ENCODE measurements around the gene TBC1D3K. TPM values are rescaled to one million over a fixed set of nuclear protein-coding genes. Genes with fewer than 3 reads are reported as not detected.
"Not testable (repeated sequence)": the region's sequence is repeated elsewhere in the genome, so short reads cannot be mapped to it uniquely, and the experiment has no call there.

The TBC1D3K gene
- total RNA-seq (not detected), polyA plus RNA-seq (not detected)

DNA sequence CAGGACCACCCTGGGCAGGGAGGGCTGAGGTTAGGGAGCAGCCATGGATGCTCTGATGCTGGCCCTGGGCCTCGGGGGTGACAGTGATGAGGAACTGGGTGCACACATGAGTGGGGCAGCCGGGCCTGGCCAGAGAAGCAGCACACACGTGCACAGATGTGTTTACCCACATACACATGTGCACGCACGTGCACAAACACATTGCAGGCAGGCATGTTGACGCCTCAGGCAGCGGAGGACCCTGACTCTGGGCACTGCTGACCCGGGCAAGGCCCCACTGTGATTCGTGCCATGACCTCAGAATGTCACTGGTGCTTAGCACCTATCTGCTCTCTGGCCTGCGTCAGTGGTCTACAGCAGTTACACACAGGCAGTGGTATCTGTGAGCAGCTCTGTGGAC, at the start of gene TBC1D3K:
TSS of gene TBC1D3K (plus strand) at position 301 of the 400 bp plus-strand sequence. CDS start 1,585 bp downstream, outside the sequence.
- H3K27me3 ChIP-seq (ENCODE audit: control insufficient read depth, insufficient read depth, low read length); H3K27ac Mint-ChIP-seq; H3K27me3 Mint-ChIP-seq; H3K4me1 Mint-ChIP-seq; H3K27ac ChIP-seq (ENCODE audit: insufficient read depth, low read length, poor library complexity, severe bottlenecking); H3K4me1 ChIP-seq (ENCODE audit: control insufficient read depth, insufficient read depth, low read length, poor library complexity, severe bottlenecking); H3K36me3 ChIP-seq (ENCODE audit: control insufficient read depth, insufficient read depth, low read length); DNase-seq; ATAC-seq (ENCODE audit: low read depth in 2 of 2); H3K9me3 Mint-ChIP-seq; H3K9me3 ChIP-seq (ENCODE audit: control insufficient read depth in 2 of 2, low read length in 2 of 2); H3K4me3 ChIP-seq (ENCODE audit: low read depth, low read length); H3K4me3 Mint-ChIP-seq; H3K36me3 Mint-ChIP-seq: not testable (repeated sequence)

DNA sequence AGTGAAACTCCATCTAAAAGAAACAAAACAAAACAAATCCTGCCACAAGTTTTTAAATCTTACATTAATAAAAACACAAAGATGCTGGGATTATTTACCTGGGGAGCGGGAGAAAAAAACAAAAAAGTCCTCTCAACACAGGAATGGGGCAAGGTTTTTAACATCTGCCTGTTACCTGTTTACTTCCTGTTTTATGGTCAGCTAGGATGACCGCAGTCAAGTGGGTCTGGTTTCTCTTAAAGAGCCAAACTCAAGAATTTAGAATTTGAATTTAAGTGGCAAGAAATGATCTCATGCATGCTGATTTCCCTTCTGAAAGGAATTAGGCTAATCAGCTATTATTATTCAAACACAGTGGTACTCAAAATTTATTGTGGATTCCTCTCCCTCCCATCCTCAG, 39.7 kb upstream of the TBC1D3K start:
- H3K9me3 Mint-ChIP-seq: peaks cover 0 to 3% (median 0%) of the 10 kb centered on the region in 7 donors
- Histone ChIP-seq H3K27ac (ENCODE audit: insufficient read depth, low read length, poor library complexity, severe bottlenecking) (no peak overlapping the region), H3K9me3 (ENCODE audit: control insufficient read depth in 2 of 2, low read length in 2 of 2) (no peaks in the 10 kb centered on the region), H3K4me3 (ENCODE audit: low read depth, low read length) (no peak overlapping the region), H3K27me3 (ENCODE audit: control insufficient read depth, insufficient read depth, low read length) (no peaks in the 10 kb centered on the region), H3K4me1 (ENCODE audit: control insufficient read depth, insufficient read depth, low read length, poor library complexity, severe bottlenecking) (no peaks in the 10 kb centered on the region), H3K36me3 (ENCODE audit: control insufficient read depth, insufficient read depth, low read length) (no peaks in the 10 kb centered on the region)
- no peak overlapping the region for H3K27ac Mint-ChIP-seq
- ATAC-seq (ENCODE audit: low read depth in 2 of 2): no peak
- no peaks in the 10 kb centered on the region for H3K4me1 Mint-ChIP-seq
- peaks cover 15% of the 10 kb centered on the region for H3K27me3 Mint-ChIP-seq
- no peak for DNase-seq
- H3K36me3 Mint-ChIP-seq: no peaks in the 10 kb centered on the region
- no peak overlapping the region for H3K4me3 Mint-ChIP-seq

DNA sequence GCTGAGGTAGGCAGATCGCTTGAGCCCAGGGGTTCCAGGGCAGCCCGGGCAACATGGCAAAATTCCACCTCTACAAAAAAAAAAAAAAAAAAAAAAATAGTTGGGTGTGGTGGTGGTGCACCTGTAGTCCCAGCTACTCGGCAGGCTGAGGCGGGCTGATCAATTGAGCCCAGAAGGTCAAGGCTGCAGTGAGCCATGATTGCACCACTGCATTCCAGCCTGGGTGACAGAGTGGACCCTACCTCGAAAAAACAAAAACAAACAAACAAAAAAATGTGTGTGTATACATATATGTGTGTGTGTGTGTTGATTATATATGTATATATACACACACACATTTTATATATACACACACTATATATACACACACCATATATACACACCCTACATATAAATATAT, 39.1 kb upstream of the TBC1D3K start:
- H3K4me3 Mint-ChIP-seq: no peak overlapping the region
- H3K4me1 Mint-ChIP-seq: no peaks in the 10 kb centered on the region
- Histone ChIP-seq H3K27me3 (ENCODE audit: control insufficient read depth, insufficient read depth, low read length) (no peaks in the 10 kb centered on the region), H3K9me3 (ENCODE audit: control insufficient read depth in 2 of 2, low read length in 2 of 2) (no peaks in the 10 kb centered on the region), H3K27ac (ENCODE audit: insufficient read depth, low read length, poor library complexity, severe bottlenecking) (no peak overlapping the region), H3K36me3 (ENCODE audit: control insufficient read depth, insufficient read depth, low read length) (no peaks in the 10 kb centered on the region), H3K4me3 (ENCODE audit: low read depth, low read length) (no peak overlapping the region), H3K4me1 (ENCODE audit: control insufficient read depth, insufficient read depth, low read length, poor library complexity, severe bottlenecking) (no peaks in the 10 kb centered on the region)
- peaks cover 12% of the 10 kb centered on the region for H3K27me3 Mint-ChIP-seq
- H3K27ac Mint-ChIP-seq: no peak overlapping the region
- no peak for DNase-seq
- H3K36me3 Mint-ChIP-seq: no peaks in the 10 kb centered on the region
- H3K9me3 Mint-ChIP-seq: peaks cover 0 to 3% (median 0%) of the 10 kb centered on the region in 7 donors
- ATAC-seq (ENCODE audit: low read depth in 2 of 2): no peak

DNA sequence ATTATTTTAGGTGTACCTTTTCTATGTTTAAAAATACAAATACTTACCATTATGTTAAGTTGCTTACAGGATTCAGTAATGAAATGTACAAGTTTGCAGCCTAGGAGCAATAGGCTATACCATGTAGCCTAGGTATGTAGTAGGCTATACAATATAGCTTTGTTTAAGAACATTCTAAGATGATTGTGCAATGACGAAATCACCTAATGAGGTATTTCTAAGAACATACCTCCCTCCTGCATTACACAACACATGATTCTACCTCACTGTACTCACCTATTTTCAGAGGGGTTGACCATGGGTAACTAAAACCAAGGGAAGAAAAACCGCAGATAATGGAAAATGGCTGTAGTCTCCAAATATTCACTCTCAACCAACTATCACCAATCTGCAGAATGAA, 35.3 kb upstream of the TBC1D3K start:
- H3K27ac ChIP-seq (ENCODE audit: insufficient read depth, low read length, poor library complexity, severe bottlenecking): no peak overlapping the region
- Mint-ChIP-seq H3K27ac (no peak overlapping the region), H3K4me3 (no peak overlapping the region), H3K27me3 (peaks cover 5% of the 10 kb centered on the region), H3K4me1 (no peaks in the 10 kb centered on the region), H3K9me3 (peaks cover 0 to 3% (median 0%) of the 10 kb centered on the region in 7 donors), H3K36me3 (no peaks in the 10 kb centered on the region)
- H3K4me1 ChIP-seq (ENCODE audit: control insufficient read depth, insufficient read depth, low read length, poor library complexity, severe bottlenecking): no peaks in the 10 kb centered on the region
- H3K27me3 ChIP-seq (ENCODE audit: control insufficient read depth, insufficient read depth, low read length): no peaks in the 10 kb centered on the region
- DNase-seq (no peak), ATAC-seq (ENCODE audit: low read depth in 2 of 2) (no peak)
- H3K36me3 ChIP-seq (ENCODE audit: control insufficient read depth, insufficient read depth, low read length): no peaks in the 10 kb centered on the region
- no peak overlapping the region for H3K4me3 ChIP-seq (ENCODE audit: low read depth, low read length)
- H3K9me3 ChIP-seq (ENCODE audit: control insufficient read depth in 2 of 2, low read length in 2 of 2): no peaks in the 10 kb centered on the region

DNA sequence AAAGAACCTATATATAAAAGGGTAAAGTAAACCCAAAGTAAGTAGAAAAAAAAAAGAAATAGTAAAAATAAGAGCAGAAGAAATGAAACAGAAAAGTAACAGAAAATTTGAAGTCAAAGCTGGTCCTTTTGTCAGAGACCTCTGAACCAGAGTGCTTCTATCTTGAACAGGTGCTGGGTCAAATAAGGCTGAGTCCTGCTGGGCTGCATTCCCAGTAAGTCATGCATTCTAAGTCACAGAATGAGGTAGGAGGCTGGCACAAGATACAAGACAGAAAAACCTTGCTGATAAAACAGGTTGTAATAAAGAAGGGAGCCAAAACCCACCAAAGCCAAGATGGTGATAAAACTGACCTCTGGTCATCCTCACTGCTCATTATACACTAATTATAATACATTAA, 27.3 kb upstream of the TBC1D3K start:
- H3K27me3 Mint-ChIP-seq; H3K9me3 Mint-ChIP-seq; H3K4me3 Mint-ChIP-seq; H3K36me3 ChIP-seq (ENCODE audit: control insufficient read depth, insufficient read depth, low read length); H3K4me3 ChIP-seq (ENCODE audit: low read depth, low read length); ATAC-seq (ENCODE audit: low read depth in 2 of 2); H3K4me1 ChIP-seq (ENCODE audit: control insufficient read depth, insufficient read depth, low read length, poor library complexity, severe bottlenecking); H3K36me3 Mint-ChIP-seq; H3K27ac Mint-ChIP-seq; H3K27me3 ChIP-seq (ENCODE audit: control insufficient read depth, insufficient read depth, low read length); DNase-seq; H3K27ac ChIP-seq (ENCODE audit: insufficient read depth, low read length, poor library complexity, severe bottlenecking); H3K9me3 ChIP-seq (ENCODE audit: control insufficient read depth in 2 of 2, low read length in 2 of 2); H3K4me1 Mint-ChIP-seq: not testable (repeated sequence)

Other genes starting within 250 kb of the TBC1D3K start
- gene HNF1B, start 179.4 kb upstream of the TBC1D3K start, total RNA-seq: not detected
- gene HNF1B, start 179.4 kb upstream of the TBC1D3K start, polyA plus RNA-seq: not detected
- gene TBC1D3L, start 64.6 kb downstream of the TBC1D3K start, total RNA-seq: 16.0 TPM
- gene TBC1D3L, start 64.6 kb downstream of the TBC1D3K start, polyA plus RNA-seq: under 1 TPM; 0.13 to 0.94 (median 0.53) TPM
- 7.4 TPM for gene TBC1D3D, start 79.6 kb downstream of the TBC1D3K start, total RNA-seq
- gene TBC1D3D, start 79.6 kb downstream of the TBC1D3K start, polyA plus RNA-seq: under 1 TPM in 2 of 4 donors, not detected in 2; 0.09 to 0.24 TPM
- 2.0 TPM for gene TBC1D3C, start 144.2 kb downstream of the TBC1D3K start, total RNA-seq
- not detected for gene TBC1D3C, start 144.2 kb downstream of the TBC1D3K start, polyA plus RNA-seq
- not detected for gene TBC1D3E, start 203.5 kb downstream of the TBC1D3K start, total RNA-seq
- gene TBC1D3E, start 203.5 kb downstream of the TBC1D3K start, polyA plus RNA-seq: not detected

Measured in CD4-positive, CD25-positive, alpha-beta regulatory T cell (primary cell).